ENCODE data around the gene MS4A14.
"Not testable (repeated sequence)": the region's sequence is repeated elsewhere in the genome, so short reads cannot be mapped to it uniquely, and the experiment has no call there.

The MS4A14 gene

GRCh38 chr11:60389279-60389910 lies 6.9 kb upstream of the MS4A14 start:
- DNase-seq = no peak

- no peak for DNase-seq
These were observed 5.8 kb upstream of the MS4A14 start for GRCh38 chr11:60390419-60390818.

- DNase-seq = no peak
These were observed 3.9 kb upstream of the MS4A14 start for GRCh38 chr11:60392361-60392760.

GRCh38 chr11:60393016-60393415 lies 3.2 kb upstream of the MS4A14 start:
- DNase-seq = no peak

- no peak for DNase-seq
These were observed 1.4 kb upstream of the MS4A14 start for GRCh38 chr11:60394666-60395380.

- DNase-seq = no peak
These were observed 540 bp downstream of the MS4A14 start for GRCh38 chr11:60396799-60397198.

GRCh38 chr11:60420015-60420414 lies 23.8 kb downstream of the MS4A14 start:
- no peak for DNase-seq

- DNase-seq = no peak
These were observed 26.4 kb downstream of the MS4A14 start for GRCh38 chr11:60422609-60423008.

- DNase-seq = no peak
These were observed 32.3 kb downstream of the MS4A14 start for GRCh38 chr11:60428517-60428916.

GRCh38 chr11:60429272-60429671 lies 33.0 kb downstream of the MS4A14 start, which contains the start of gene MS4A5:
TSS of gene MS4A5 (plus strand) at chr11:60429572. CDS start at chr11:60429675, 103 bp downstream.
- DNase-seq = no peak

- DNase-seq = no peak
These were observed 35.0 kb downstream of the MS4A14 start for GRCh38 chr11:60431251-60431650.

- DNase-seq = no peak
These were observed 37.1 kb downstream of the MS4A14 start for GRCh38 chr11:60433401-60433800.

GRCh38 chr11:60447070-60447469 lies 50.8 kb downstream of the MS4A14 start:
- no peak for DNase-seq

GRCh38 chr11:60447846-60448245 lies 51.6 kb downstream of the MS4A14 start:
- DNase-seq = no peak

GRCh38 chr11:60451185-60451584 lies 54.9 kb downstream of the MS4A14 start:
- not testable (repeated sequence) for DNase-seq

GRCh38 chr11:60454212-60454611 lies 58.0 kb downstream of the MS4A14 start:
- no peak for DNase-seq

GRCh38 chr11:60455531-60456042 lies 59.3 kb downstream of the MS4A14 start, which contains the start of gene MS4A1:
TSS of gene MS4A1 (plus strand) at chr11:60455847. CDS start at chr11:60462375, 6,528 bp downstream.
- no peak for DNase-seq

- DNase-seq = no peak
These were observed 61.3 kb downstream of the MS4A14 start for GRCh38 chr11:60457576-60457975.

- DNase-seq = no peak
These were observed 63.1 kb downstream of the MS4A14 start for GRCh38 chr11:60459345-60459744.

All from SW 1271 (cell line).